NCI-H1436 (cell line): ENCODE measurements around the gene FAM89B.

ENCODE experiments used
- DNase-seq: peaks from one replicate; lab custom pipeline; 2025; lab: John Stamatoyannopoulos, UW

The FAM89B gene

GRCh38 chr11:65573391-65574079, 1.2 kb downstream of the FAM89B start:
- no peak for DNase-seq

- peak; percentile 54 for DNase-seq
Measured at GRCh38 chr11:65574109-65574810, 1.9 kb downstream of the FAM89B start.

- DNase-seq: no peak
Measured at GRCh38 chr11:65574811-65575567, 2.7 kb downstream of the FAM89B start.

- peak; percentile 36 for DNase-seq
Measured at GRCh38 chr11:65575568-65576231, 3.4 kb downstream of the FAM89B start, which contains the start of gene EHBP1L1. EHBP1L1 (plus strand) TSS chr11:65576053; CDS start chr11:65576303, 250 bp downstream.

- no peak for DNase-seq
Measured at GRCh38 chr11:65576232-65576866, 4.0 kb downstream of the FAM89B start.

- DNase-seq: no peak
Measured at GRCh38 chr11:65576867-65577755, 4.8 kb downstream of the FAM89B start.

GRCh38 chr11:65577756-65578109, 5.4 kb downstream of the FAM89B start:
- DNase-seq: no peak

GRCh38 chr11:65578134-65578533, 5.8 kb downstream of the FAM89B start:
- no peak for DNase-seq

- no peak for DNase-seq
Measured at GRCh38 chr11:65578667-65579066, 6.3 kb downstream of the FAM89B start.

GRCh38 chr11:65579291-65579690, 7.0 kb downstream of the FAM89B start:
- DNase-seq: no peak

- DNase-seq: no peak
Measured at GRCh38 chr11:65580031-65580692, 7.8 kb downstream of the FAM89B start.

- DNase-seq: no peak
Measured at GRCh38 chr11:65580756-65581155, 8.4 kb downstream of the FAM89B start.

- DNase-seq: no peak
Measured at GRCh38 chr11:65581928-65582327, 9.6 kb downstream of the FAM89B start.

- DNase-seq: no peak
Measured at GRCh38 chr11:65583589-65583988, 11.3 kb downstream of the FAM89B start.

- no peak for DNase-seq
Measured at GRCh38 chr11:65584106-65584505, 11.8 kb downstream of the FAM89B start.

GRCh38 chr11:65584723-65585171, 12.4 kb downstream of the FAM89B start:
- DNase-seq: no peak

GRCh38 chr11:65585396-65586246, 13.3 kb downstream of the FAM89B start:
- DNase-seq: no peak

GRCh38 chr11:65586247-65586630, 13.9 kb downstream of the FAM89B start:
- DNase-seq: no peak

GRCh38 chr11:65586676-65587075, 14.3 kb downstream of the FAM89B start:
- DNase-seq: no peak
